Small intestine (tissue), 7 donors: ENCODE results near the gene MB. TPM values are rescaled to one million over a fixed set of nuclear protein-coding genes. Genes with fewer than 3 reads are reported as not detected.
A peak's percentile ranks its signal among the peaks of the same experiment; 100 is the strongest.
"Not testable (repeated sequence)": the region's sequence is repeated elsewhere in the genome, so short reads cannot be mapped to it uniquely, and the experiment has no call there.

Experiments
- DNase-seq, 2 donors: peaks; one replicate each; pipeline versions ENCODE4 v3.0.0 to v3.0.0-alpha.2; 2013
- FAIRE-seq: peaks from 2 replicates; lab custom pipeline; 2012; peaks lifted over from hg19 to GRCh38; lab: Jason Lieb, UNC
- H3K27ac ChIP-seq, 3 donors: one replicate each; pipeline ENCODE4 v1.5.1; 2013; ENCODE audit warnings: low read length in 2 of 3, mild to moderate bottlenecking in 2 of 3, control low read depth in 1 of 3, inconsistent platforms in 1 of 3, low read depth in 1 of 3, moderate library complexity in 1 of 3
- H3K27me3 ChIP-seq, 3 donors: one replicate each; pipeline ENCODE4 v1.6.1; 2013; ENCODE audit warnings: low read length in 3 of 3, inconsistent platforms in 1 of 3; ENCODE audit not compliant: control insufficient read depth in 3 of 3, insufficient read depth in 3 of 3
- H3K36me3 ChIP-seq, 3 donors: one replicate each; pipeline ENCODE4 v1.6.1; 2013; ENCODE audit warnings: low read length in 3 of 3, inconsistent platforms in 1 of 3, low read depth in 1 of 3, mild to moderate bottlenecking in 1 of 3, moderate library complexity in 1 of 3; ENCODE audit not compliant: control insufficient read depth in 3 of 3, insufficient read depth in 2 of 3
- H3K4me1 ChIP-seq, 3 donors: one replicate each; pipeline ENCODE4 v1.6.1; 2013; ENCODE audit warnings: low read length in 2 of 3, inconsistent platforms in 1 of 3, low read depth in 1 of 3, mild to moderate bottlenecking in 1 of 3, moderate library complexity in 1 of 3; ENCODE audit not compliant: control insufficient read depth in 3 of 3, insufficient read depth in 2 of 3
- H3K4me3 ChIP-seq, 3 donors: one replicate each; pipeline ENCODE4 v1.5.1; 2013; ENCODE audit warnings: low read length in 3 of 3, control low read depth in 1 of 3, inconsistent platforms in 1 of 3, low read depth in 1 of 3, mild to moderate bottlenecking in 1 of 3, moderate library complexity in 1 of 3
- H3K9me3 ChIP-seq, 2 donors: one replicate each; pipeline ENCODE4 v1.6.1; 2013; ENCODE audit warnings: low read depth in 1 of 2, low read length in 1 of 2; ENCODE audit not compliant: control insufficient read depth in 2 of 2, insufficient read depth in 1 of 2
- WGBS, 3 donors: extraction: QIAGEN DNeasy Blood & Tissue Kit; methylation state at CpG; one replicate each; pipeline ENCODE4 v1.1.7; 2013; 5-methylcytosine and 5-hydroxymethylcytosine counted together
- polyA plus RNA-seq, 4 donors: library from polyadenylated mRNA; stranded (reverse) in 3 of 4; unstranded in 1 of 4; fragments of 200-250 nt in 3 of 4; fragments of 120-200 nt in 1 of 4; gene quantifications; one replicate each; pipeline versions ENCODE4 v1.2.1 to v1.2.3, GENCODE V29; 2013
- donor health status: healthy with polysubstance abuse.
- donor health status: control.
- donor health status: control.
- donor health status: Bipolar disorder and iron deficiency.
- donor health status: healthy.

Gene MB
- polyA plus RNA-seq, 4 donors: 1.9 to 106 (median 45.4) TPM

GRCh38 chr22:35627267-35628041 lies 10.3 kb upstream of the MB start:
- H3K9me3 ChIP-seq: no peaks in the 10 kb centered on the region
- H3K36me3 ChIP-seq: no peaks in the 10 kb centered on the region
- FAIRE-seq: no peak
- H3K4me1 ChIP-seq: no peaks in the 10 kb centered on the region
- peak; percentile 93 to 94 for DNase-seq
- H3K27ac ChIP-seq: peak overlapping the region; percentile 72 to 97 (median 94)
- no peaks in the 10 kb centered on the region for H3K27me3 ChIP-seq
- WGBS, 3 donors: 0 to 2% (median 1%) methylated on average over 18 to 21 of the region's 21 CpGs
- H3K4me3 ChIP-seq: peak overlapping the region in 2 of 3 donors; percentile 54 to 73

- H3K27ac ChIP-seq: no peak overlapping the region
- WGBS, 3 donors: 60 to 68% (median 65%) methylated on average over 10 of the region's 10 CpGs
- no peaks in the 10 kb centered on the region for H3K9me3 ChIP-seq
- no peaks in the 10 kb centered on the region for H3K27me3 ChIP-seq
- H3K36me3 ChIP-seq: no peaks in the 10 kb centered on the region
- DNase-seq (no peak), FAIRE-seq (no peak)
- no peaks in the 10 kb centered on the region for H3K4me1 ChIP-seq
- no peak overlapping the region for H3K4me3 ChIP-seq
Measured at GRCh38 chr22:35625763-35626432, 8.8 kb upstream of the MB start.

- DNase-seq: no peak
- WGBS, 3 donors: 82 to 95% (median 83%) methylated on average over 6 of the region's 6 CpGs
- Histone ChIP-seq H3K4me3 (no peak overlapping the region), H3K27ac (no peak overlapping the region), H3K4me1 (no peaks in the 10 kb centered on the region), H3K36me3 (no peaks in the 10 kb centered on the region), H3K27me3 (no peaks in the 10 kb centered on the region), H3K9me3 (no peaks in the 10 kb centered on the region)
- no peak for FAIRE-seq
Measured at GRCh38 chr22:35624547-35624946, 7.4 kb upstream of the MB start.

GRCh38 chr22:35623885-35624284 lies 6.8 kb upstream of the MB start:
- not testable (repeated sequence) for FAIRE-seq, H3K4me1 ChIP-seq, DNase-seq, H3K27me3 ChIP-seq, H3K27ac ChIP-seq, H3K4me3 ChIP-seq, H3K9me3 ChIP-seq, H3K36me3 ChIP-seq
- WGBS, 3 donors: 89 to 95% (median 91%) methylated on average over 5 of the region's 5 CpGs

- DNase-seq (peak; percentile 42 to 60), FAIRE-seq (no peak)
- H3K27ac ChIP-seq: peak overlapping the region in 2 of 3 donors; percentile 9 to 14
- H3K27me3 ChIP-seq: no peaks in the 10 kb centered on the region
- H3K4me3 ChIP-seq: no peak overlapping the region
- 17 to 50% (median 35%) methylated on average over 9 of the region's 9 CpGs for WGBS, 3 donors
- no peaks in the 10 kb centered on the region for H3K4me1 ChIP-seq
- no peaks in the 10 kb centered on the region for H3K9me3 ChIP-seq
- H3K36me3 ChIP-seq: no peaks in the 10 kb centered on the region
Measured at GRCh38 chr22:35622191-35622913, 5.2 kb upstream of the MB start.

GRCh38 chr22:35621451-35621850 lies 4.3 kb upstream of the MB start:
- peak overlapping the region in 1 of 3 donors; percentile 4 for H3K27ac ChIP-seq
- H3K4me1 ChIP-seq: no peaks in the 10 kb centered on the region
- no peaks in the 10 kb centered on the region for H3K27me3 ChIP-seq
- no peak for DNase-seq
- FAIRE-seq: no peak
- no peaks in the 10 kb centered on the region for H3K9me3 ChIP-seq
- 82 to 93% (median 86%) methylated on average over 6 of the region's 6 CpGs for WGBS, 3 donors
- no peak overlapping the region for H3K4me3 ChIP-seq
- H3K36me3 ChIP-seq: no peaks in the 10 kb centered on the region

GRCh38 chr22:35620624-35621251 lies 3.6 kb upstream of the MB start:
- WGBS, 3 donors: 88 to 93% (median 91%) methylated on average over 15 of the region's 15 CpGs
- Histone ChIP-seq H3K4me1 (no peaks in the 10 kb centered on the region), H3K27ac (peak overlapping the region in 1 of 3 donors; percentile 4), H3K27me3 (no peaks in the 10 kb centered on the region), H3K4me3 (no peak overlapping the region), H3K36me3 (no peaks in the 10 kb centered on the region), H3K9me3 (no peaks in the 10 kb centered on the region)
- no peak for FAIRE-seq
- no peak for DNase-seq
